ENCODE results near the gene INTS1.

DNA sequence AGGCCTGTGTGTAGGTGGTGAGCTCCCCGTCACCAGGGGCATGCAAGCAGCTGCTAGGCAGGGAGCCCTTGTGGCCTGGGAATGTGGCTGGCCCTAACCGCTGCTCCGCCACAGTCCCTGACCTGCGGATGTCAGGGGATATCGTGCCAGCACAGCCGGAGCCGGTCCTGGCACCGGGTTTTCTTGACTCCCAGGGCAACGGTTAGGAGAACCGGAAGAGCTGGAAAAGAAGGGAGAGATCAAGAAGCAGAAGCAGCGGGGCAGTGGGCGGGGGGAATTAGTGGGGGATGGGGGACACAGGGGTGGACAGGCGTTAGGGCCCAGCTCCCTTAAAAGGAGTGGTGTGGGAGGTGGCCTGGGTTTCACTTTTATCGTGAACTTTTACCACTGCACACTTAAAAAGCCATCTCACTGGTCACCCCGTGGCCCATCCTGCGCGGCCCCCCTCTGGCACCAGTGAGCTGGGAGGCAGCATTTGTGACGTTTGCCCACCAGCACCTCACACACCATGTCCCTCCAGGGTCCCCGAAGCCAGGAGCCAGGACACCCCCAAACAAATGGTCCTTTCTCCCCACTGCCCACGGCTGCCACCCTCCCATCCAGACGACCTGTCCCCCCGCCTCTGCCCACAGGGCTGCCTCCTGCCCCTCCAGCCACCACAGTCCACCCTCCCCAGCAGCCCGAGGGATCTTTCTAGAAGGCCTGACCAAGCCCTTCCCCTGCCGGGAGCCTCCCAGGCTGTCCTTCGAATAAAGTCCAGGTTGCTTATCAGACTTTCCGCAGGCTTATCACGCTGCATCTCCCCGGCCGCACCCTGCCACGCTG is 43.2 kb downstream of the INTS1 start:
- TF ChIP-seq, protein P1, sequence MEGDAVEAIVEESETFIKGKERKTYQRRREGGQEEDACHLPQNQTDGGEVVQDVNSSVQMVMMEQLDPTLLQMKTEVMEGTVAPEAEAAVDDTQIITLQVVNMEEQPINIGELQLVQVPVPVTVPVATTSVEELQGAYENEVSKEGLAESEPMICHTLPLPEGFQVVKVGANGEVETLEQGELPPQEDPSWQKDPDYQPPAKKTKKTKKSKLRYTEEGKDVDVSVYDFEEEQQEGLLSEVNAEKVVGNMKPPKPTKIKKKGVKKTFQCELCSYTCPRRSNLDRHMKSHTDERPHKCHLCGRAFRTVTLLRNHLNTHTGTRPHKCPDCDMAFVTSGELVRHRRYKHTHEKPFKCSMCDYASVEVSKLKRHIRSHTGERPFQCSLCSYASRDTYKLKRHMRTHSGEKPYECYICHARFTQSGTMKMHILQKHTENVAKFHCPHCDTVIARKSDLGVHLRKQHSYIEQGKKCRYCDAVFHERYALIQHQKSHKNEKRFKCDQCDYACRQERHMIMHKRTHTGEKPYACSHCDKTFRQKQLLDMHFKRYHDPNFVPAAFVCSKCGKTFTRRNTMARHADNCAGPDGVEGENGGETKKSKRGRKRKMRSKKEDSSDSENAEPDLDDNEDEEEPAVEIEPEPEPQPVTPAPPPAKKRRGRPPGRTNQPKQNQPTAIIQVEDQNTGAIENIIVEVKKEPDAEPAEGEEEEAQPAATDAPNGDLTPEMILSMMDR (IDR thresholded peaks at IDR 0.05; ENCODE audit: low read depth, low read length, poor library complexity, severe bottlenecking): no peak
- TF ChIP-seq EZH2phosphoT487 (IDR thresholded peaks at IDR 0.05; ENCODE audit: borderline replicate concordance, low read length): no peak
